Fibroblast of pulmonary artery (primary cell): ENCODE data around the gene KAT6B.

ENCODE experiments used
- DNase-seq: peaks from one replicate; pipeline ENCODE4 v3.0.0-alpha.2; 2010; ENCODE audit warnings: low read depth
- H3K4me3 ChIP-seq: replicated peaks from 2 replicates; pipeline ENCODE4 v1.5.1; 2011; ENCODE audit warnings: low read depth, mild to moderate bottlenecking, control low read depth, low read length, moderate library complexity
- TF ChIP-seq, protein P1 (sequence below): IDR thresholded peaks from 2 replicates; pipeline ENCODE4 v1.5.1; 2011; ENCODE audit warnings: mild to moderate bottlenecking, control low read depth, low read length, inconsistent platforms; ENCODE audit errors: missing control alignments

The KAT6B gene

DNA sequence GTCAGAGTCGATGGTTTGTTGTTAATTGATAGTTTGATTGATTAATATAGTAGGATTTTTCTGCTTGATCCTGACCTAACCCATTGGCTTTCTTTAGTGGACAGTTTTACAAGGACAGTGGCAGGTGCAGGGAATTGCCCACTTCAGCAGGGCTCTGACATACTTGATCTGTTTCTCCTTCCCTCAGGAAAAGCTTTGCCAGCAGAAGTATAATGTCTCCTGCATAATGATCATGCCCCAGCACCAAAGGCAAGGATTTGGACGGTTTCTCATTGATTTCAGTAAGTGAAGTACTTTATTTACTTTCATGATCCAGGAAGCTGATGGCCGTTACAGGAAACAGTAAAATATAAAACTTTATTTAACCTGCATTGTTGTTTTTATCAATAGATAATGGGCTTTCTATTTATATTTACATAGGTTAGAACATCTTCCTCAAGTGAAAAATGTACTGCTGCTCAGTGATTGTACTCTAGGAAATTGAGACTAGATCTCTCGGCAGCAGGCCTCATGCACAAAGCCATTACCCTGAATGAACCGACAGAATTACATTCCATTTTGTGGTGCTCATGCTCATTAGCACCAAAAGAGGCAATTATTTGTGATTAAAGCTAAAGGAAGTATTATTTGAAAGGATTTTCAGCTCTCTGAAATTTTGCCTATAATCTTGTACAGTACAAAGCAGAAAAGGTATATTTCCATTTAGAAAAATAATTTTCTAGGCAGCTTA lies 162.6 kb downstream of the KAT6B start:
- H3K4me3 ChIP-seq, result no peak overlapping the region
- DNase-seq, result no peak
- TF ChIP-seq, protein P1, sequence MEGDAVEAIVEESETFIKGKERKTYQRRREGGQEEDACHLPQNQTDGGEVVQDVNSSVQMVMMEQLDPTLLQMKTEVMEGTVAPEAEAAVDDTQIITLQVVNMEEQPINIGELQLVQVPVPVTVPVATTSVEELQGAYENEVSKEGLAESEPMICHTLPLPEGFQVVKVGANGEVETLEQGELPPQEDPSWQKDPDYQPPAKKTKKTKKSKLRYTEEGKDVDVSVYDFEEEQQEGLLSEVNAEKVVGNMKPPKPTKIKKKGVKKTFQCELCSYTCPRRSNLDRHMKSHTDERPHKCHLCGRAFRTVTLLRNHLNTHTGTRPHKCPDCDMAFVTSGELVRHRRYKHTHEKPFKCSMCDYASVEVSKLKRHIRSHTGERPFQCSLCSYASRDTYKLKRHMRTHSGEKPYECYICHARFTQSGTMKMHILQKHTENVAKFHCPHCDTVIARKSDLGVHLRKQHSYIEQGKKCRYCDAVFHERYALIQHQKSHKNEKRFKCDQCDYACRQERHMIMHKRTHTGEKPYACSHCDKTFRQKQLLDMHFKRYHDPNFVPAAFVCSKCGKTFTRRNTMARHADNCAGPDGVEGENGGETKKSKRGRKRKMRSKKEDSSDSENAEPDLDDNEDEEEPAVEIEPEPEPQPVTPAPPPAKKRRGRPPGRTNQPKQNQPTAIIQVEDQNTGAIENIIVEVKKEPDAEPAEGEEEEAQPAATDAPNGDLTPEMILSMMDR, result no peak

DNA sequence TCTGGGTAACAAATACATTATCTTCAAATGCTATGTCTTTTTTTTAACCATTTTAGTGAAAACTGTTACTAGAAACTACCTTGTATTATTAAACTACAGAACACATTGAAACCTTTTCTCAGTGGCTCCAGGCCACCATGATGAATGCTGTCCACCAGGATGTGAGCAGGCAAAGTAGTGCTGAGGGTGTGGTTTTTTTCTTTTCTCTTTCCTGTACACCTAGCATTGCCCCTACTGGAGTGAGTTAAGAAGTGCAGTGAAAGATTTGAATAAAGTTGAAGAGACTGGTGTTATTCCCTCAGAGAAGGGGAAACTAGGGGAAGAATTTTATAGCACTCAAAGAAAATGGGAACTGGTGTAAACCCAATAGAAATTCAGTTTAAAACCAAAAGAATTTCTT lies 165.0 kb downstream of the KAT6B start:
- DNase-seq, result peak; percentile 26
- TF ChIP-seq, protein P1, result peak; percentile 45
- no peak overlapping the region for H3K4me3 ChIP-seq

DNA sequence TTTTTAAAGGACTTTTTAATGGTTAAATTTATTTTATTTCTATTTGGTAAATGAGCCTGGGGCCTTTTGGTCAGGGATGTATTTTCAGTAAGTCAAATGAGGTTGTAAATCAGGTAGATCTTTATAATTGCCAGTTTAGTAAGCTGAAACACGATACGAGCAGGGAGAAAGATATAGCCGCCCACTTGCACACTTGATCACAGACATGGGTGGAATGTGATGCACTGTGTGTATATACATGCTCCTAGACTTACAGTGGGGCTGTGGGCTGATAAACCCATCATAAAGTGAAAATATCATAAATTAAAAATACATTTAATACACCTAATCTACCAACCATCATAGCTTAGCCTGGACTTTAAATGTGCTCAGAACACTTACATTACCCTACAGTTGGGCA lies 165.7 kb downstream of the KAT6B start:
- no peak for DNase-seq
- TF ChIP-seq, protein P1, result no peak
- no peak overlapping the region for H3K4me3 ChIP-seq

DNA sequence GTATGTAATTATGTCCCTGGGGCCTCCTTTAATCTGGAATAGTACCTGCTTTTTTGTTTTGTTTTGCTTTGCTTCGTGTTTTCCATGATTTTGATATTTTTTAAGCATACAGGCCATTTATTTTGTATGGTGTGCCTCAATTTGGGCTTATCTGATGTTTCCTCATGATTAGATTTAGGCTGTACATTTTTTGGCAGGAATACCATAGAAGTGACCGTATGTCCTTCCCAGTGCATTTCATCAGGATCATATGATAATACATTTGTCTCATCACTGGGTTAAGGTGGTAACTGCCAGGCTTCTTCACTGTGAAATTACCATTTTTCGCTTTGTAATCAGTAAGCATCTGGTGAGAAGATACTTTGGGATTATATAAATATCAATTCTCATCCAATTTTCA lies 167.2 kb downstream of the KAT6B start:
- TF ChIP-seq, protein P1, result no peak
- DNase-seq, result no peak
- no peak overlapping the region for H3K4me3 ChIP-seq

DNA sequence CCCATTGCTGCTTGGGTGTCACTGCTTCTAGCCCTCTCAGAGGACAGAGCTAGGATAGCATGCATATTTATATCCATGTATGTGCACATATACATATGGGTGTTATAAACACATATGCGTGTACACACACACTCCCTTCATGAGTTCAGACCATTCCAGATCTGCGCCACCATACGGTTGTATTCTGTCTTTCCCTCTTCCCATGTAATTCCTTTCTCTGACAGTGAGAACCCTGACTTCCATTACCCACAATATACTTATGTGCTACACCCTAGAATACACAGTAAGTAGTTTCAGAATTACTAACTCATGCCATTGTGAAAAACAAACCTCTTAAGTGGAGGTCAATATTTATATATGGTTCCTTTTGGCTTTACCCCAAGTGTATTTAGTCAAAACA lies 168.5 kb downstream of the KAT6B start:
- no peak overlapping the region for H3K4me3 ChIP-seq
- TF ChIP-seq, protein P1, result no peak
- DNase-seq, result no peak

DNA sequence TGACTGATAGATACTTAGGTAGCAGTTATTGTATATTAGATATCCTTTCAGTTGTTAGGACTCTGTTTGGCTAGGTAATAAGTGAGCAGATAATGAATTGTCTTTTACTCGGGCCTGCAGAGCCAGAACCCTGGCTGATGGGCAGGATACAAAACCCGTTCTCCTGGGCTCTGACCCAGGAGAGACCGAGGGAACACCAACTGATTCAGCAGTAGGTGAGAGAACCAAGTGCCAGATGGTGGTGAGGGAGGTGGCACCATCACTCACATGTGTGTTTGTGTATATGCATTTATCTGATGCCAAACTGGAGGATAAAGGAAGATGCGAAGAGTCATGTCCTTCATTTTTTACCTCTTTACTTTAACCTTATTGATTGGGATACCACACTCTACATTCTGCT lies 169.4 kb downstream of the KAT6B start:
- TF ChIP-seq, protein P1, result no peak
- DNase-seq, result no peak
- no peak overlapping the region for H3K4me3 ChIP-seq

DNA sequence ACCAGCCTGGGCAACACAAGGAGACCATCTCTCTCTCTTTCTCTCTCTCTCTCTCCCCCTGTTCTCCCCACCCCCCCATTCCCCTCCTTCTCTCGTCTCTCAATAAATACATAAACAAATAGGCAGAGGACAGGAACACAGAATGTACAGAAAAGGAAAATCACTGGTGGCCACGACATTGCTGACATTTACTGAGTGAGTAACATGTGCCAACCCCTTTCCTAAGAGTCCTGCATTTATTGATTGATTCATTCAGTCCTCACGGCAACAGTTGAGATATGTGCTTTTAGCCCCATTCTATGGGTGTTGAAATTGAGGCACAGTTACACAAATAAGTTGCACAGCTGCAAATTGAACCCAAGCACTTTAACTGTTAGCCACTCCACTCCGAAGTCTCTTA lies 170.8 kb downstream of the KAT6B start:
- TF ChIP-seq, protein P1, result no peak
- H3K4me3 ChIP-seq, result no peak overlapping the region
- DNase-seq, result no peak
